Measurements from ENCODE around the gene OR5B21. TPM values are rescaled to one million over a fixed set of nuclear protein-coding genes. Genes with fewer than 3 reads are reported as not detected.

The OR5B21 gene
- total RNA-seq, 1 experiment from 2014 or later = not detected

DNA sequence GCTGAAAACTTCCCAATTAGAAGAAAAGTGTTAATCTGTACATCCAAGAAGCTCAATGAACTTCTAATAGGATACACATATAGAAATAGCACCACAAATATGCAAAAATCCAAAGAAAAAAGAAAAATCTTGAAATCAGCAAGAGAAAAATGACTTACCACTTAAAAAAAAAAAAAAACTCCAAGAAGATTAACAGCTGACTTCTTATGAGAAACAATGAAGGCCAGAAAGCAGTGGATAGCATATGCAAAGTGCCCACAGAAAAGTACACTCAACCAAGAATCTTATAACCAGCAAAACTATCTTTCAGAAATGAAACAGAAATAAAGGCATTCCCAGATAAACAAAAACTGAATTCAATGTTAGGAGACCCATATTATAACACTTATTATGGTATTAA is 36.0 kb downstream of the OR5B21 start:
- Histone ChIP-seq H3K9me3 (ENCODE audit: control insufficient read depth, low read depth, low read length) (no peaks in the 10 kb centered on the region), H3K23ac (ENCODE audit: insufficient read length, low read depth, low read length) (no peak overlapping the region), H3K18ac (ENCODE audit: insufficient read length, low read depth, low read length) (no peak overlapping the region), H4K91ac (ENCODE audit: insufficient read length, low read depth, low read length) (no peak overlapping the region), H2BK5ac (ENCODE audit: insufficient read length, low read length) (no peak overlapping the region), H3K23me2 (ENCODE audit: insufficient read length, low read depth, low read length, poor library complexity, severe bottlenecking) (no peaks in the 10 kb centered on the region), H3K9ac (ENCODE audit: extremely low read depth, insufficient read length, low read length) (no peak overlapping the region), H3K27me3 (ENCODE audit: insufficient read depth, low read length) (no peaks in the 10 kb centered on the region), H4K8ac (replicated peaks; ENCODE audit: insufficient read length, low read depth, low read length) (no peak overlapping the region), H2BK20ac (ENCODE audit: low read depth, low read length, poor library complexity, severe bottlenecking) (no peak overlapping the region), H3K4ac (ENCODE audit: low read depth, low read length) (no peak overlapping the region), H3T11ph (ENCODE audit: low read length) (no peak overlapping the region), H2BK15ac (ENCODE audit: low read depth, low read length) (no peak overlapping the region), H2BK120ac (ENCODE audit: low read depth, low read length, poor library complexity, severe bottlenecking) (no peak overlapping the region), H3K4me1 (ENCODE audit: insufficient read depth, low read length) (no peaks in the 10 kb centered on the region), H3K27ac (ENCODE audit: insufficient read length, low read depth, low read length) (no peak overlapping the region), H2AFZ (ENCODE audit: low read length) (no peak overlapping the region), H2AK5ac (ENCODE audit: insufficient read length, low read length) (no peak overlapping the region), H2BK12ac (ENCODE audit: insufficient read length, low read depth, low read length) (no peak overlapping the region), H3K14ac (ENCODE audit: insufficient read depth, low read length) (no peak overlapping the region), H3K79me2 (ENCODE audit: insufficient read depth, low read length) (no peaks in the 10 kb centered on the region), H3K79me1 (ENCODE audit: insufficient read depth, low read depth, low read length, poor library complexity, severe bottlenecking) (no peaks in the 10 kb centered on the region), H3K56ac (ENCODE audit: insufficient read length, low read depth, low read length) (no peak overlapping the region), H4K20me1 (ENCODE audit: control insufficient read depth, insufficient read depth, insufficient read length) (no peaks in the 10 kb centered on the region), H3K4me2 (ENCODE audit: insufficient read depth, insufficient read length, low read length) (no peak overlapping the region), H4K5ac (ENCODE audit: insufficient read length, low read depth, low read length) (no peak overlapping the region)
- no peaks in the 10 kb centered on the region for H3K4me1 Mint-ChIP-seq
- H3K27ac Mint-ChIP-seq = no peak overlapping the region
- H3K9me3 Mint-ChIP-seq = peaks cover 50 to 55% of the 10 kb centered on the region in 2 experiments
- no peak for DNase-seq
- TF ChIP-seq, protein P1, sequence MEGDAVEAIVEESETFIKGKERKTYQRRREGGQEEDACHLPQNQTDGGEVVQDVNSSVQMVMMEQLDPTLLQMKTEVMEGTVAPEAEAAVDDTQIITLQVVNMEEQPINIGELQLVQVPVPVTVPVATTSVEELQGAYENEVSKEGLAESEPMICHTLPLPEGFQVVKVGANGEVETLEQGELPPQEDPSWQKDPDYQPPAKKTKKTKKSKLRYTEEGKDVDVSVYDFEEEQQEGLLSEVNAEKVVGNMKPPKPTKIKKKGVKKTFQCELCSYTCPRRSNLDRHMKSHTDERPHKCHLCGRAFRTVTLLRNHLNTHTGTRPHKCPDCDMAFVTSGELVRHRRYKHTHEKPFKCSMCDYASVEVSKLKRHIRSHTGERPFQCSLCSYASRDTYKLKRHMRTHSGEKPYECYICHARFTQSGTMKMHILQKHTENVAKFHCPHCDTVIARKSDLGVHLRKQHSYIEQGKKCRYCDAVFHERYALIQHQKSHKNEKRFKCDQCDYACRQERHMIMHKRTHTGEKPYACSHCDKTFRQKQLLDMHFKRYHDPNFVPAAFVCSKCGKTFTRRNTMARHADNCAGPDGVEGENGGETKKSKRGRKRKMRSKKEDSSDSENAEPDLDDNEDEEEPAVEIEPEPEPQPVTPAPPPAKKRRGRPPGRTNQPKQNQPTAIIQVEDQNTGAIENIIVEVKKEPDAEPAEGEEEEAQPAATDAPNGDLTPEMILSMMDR (conservative IDR thresholded peaks at IDR 0.05) = no peak
- no peak overlapping the region for H3K4me3 Mint-ChIP-seq
- peaks cover 4 to 27% (median 13%) of the 10 kb centered on the region in 3 experiments; a peak in 6 of 7 replicates for H3K36me3 Mint-ChIP-seq (ENCODE audit: insufficient read depth in 1 of 3, low read depth in 3 of 3)
- 0 out of 2 replicates have a peak, but pooled peaks cover 1% of the 10 kb centered on the region for H3K27me3 Mint-ChIP-seq (ENCODE audit: low read depth)

Measured in H9 (cell line).